Left ventricle myocardium inferior (tissue), 1 donor: ENCODE results near the gene MRGPRX2. TPM values are rescaled to one million over a fixed set of nuclear protein-coding genes. Genes with fewer than 3 reads are reported as not detected.

ENCODE experiments used
- DNase-seq: peaks from one replicate; pipeline ENCODE4 v3.0.0-alpha.2; 2020
- H3K27ac ChIP-seq: fragments of 200-600 bp; replicated peaks from 2 replicates; pipeline ENCODE4 v1.8.0; 2021
- H3K27me3 ChIP-seq: fragments of 200-600 bp; 2 replicates; pipeline ENCODE4 v1.8.0; 2021; ENCODE audit warnings: low read depth
- H3K36me3 ChIP-seq: fragments of 200-600 bp; 2 replicates; pipeline ENCODE4 v1.8.0; 2021
- H3K4me1 ChIP-seq: fragments of 200-600 bp; 2 replicates; pipeline ENCODE4 v1.8.0; 2021
- H3K4me3 ChIP-seq: fragments of 200-600 bp; 2 replicates; pipeline ENCODE4 v1.8.0; 2021; ENCODE audit warnings: mild to moderate bottlenecking, moderate library complexity
- H3K9me3 ChIP-seq: fragments of 200-600 bp; replicated peaks from 2 replicates; pipeline ENCODE4 v1.8.0; 2021
- CTCF ChIP-seq: fragments of 200-600 bp; IDR thresholded peaks from 2 replicates; pipeline ENCODE4 v1.8.0; 2021; ENCODE audit warnings: antibody characterized with exemption, mild to moderate bottlenecking, borderline replicate concordance
- intact Hi-C: fragments of 100-400 bp; cut with micrococcal nuclease; formaldehyde crosslinking; loops from one replicate; pipeline ENCODE4 v1.11.0; 2022
- total RNA-seq: library from RNA; stranded (reverse); fragmentation: NEBNext Ultra II Directional; extraction: Animal tissue kit (Norgen Biotek cat#: 25700); gene quantifications from one replicate; pipeline ENCODE4 v1.2.1, GENCODE V29; 2021
- donor health status: DM: no; HTN: yes; CAD: no; lungs with severe emphysema.

MRGPRX2 gene
- total RNA-seq, 1 donor from 2014 or later = not detected

GRCh38 chr11:19059833-19060232 lies 684 bp downstream of the MRGPRX2 start:
- Histone ChIP-seq H3K4me1 (no peaks in the 10 kb centered on the region), H3K36me3 (no peaks in the 10 kb centered on the region), H3K27ac (no peak overlapping the region), H3K9me3 (no peaks in the 10 kb centered on the region), H3K4me3 (no peak overlapping the region), H3K27me3 (peaks cover 16% of the 10 kb centered on the region)
- DNase-seq = no peak
- no peak for TF ChIP-seq CTCF
- intact Hi-C loops = no loop called here

GRCh38 chr11:19055905-19056304 lies 4.6 kb downstream of the MRGPRX2 start:
- H3K9me3 ChIP-seq = peaks cover 15% of the 10 kb centered on the region

GRCh38 chr11:19055016-19055415 lies 5.5 kb downstream of the MRGPRX2 start:
- DNase-seq = no peak
- Histone ChIP-seq H3K4me1 (no peaks in the 10 kb centered on the region), H3K9me3 (peaks cover 24% of the 10 kb centered on the region), H3K27ac (no peak overlapping the region), H3K27me3 (peaks cover 8% of the 10 kb centered on the region), H3K36me3 (no peaks in the 10 kb centered on the region), H3K4me3 (no peak overlapping the region)
- intact Hi-C loops = no loop called here
- TF ChIP-seq CTCF = no peak

More at GRCh38 chr11:19055905-19056304, 4.6 kb downstream of the MRGPRX2 start:
- intact Hi-C loops = no loop called here
- Histone ChIP-seq H3K27ac (no peak overlapping the region), H3K4me1 (no peaks in the 10 kb centered on the region), H3K36me3 (no peaks in the 10 kb centered on the region), H3K27me3 (peaks cover 13% of the 10 kb centered on the region), H3K4me3 (no peak overlapping the region)
- no peak for TF ChIP-seq CTCF
- no peak for DNase-seq

- H3K4me1 ChIP-seq = no peaks in the 10 kb centered on the region
- no peak overlapping the region for H3K27ac ChIP-seq
- no peak for DNase-seq
- H3K9me3 ChIP-seq = peaks cover 31% of the 10 kb centered on the region
- H3K4me3 ChIP-seq = no peak overlapping the region
- no peaks in the 10 kb centered on the region for H3K27me3 ChIP-seq
- TF ChIP-seq CTCF = no peak
- no peaks in the 10 kb centered on the region for H3K36me3 ChIP-seq
- intact Hi-C loops = no loop called here
Measured at GRCh38 chr11:19053909-19054308, 6.6 kb downstream of the MRGPRX2 start.

- H3K4me3 ChIP-seq = no peak overlapping the region
- H3K27ac ChIP-seq = no peak overlapping the region
- no peaks in the 10 kb centered on the region for H3K36me3 ChIP-seq
- no peaks in the 10 kb centered on the region for H3K27me3 ChIP-seq
- no peaks in the 10 kb centered on the region for H3K4me1 ChIP-seq
- no peak for DNase-seq
- peaks cover 31% of the 10 kb centered on the region for H3K9me3 ChIP-seq
- intact Hi-C loops = no loop called here
- no peak for TF ChIP-seq CTCF
Measured at GRCh38 chr11:19050281-19050680, 10.2 kb downstream of the MRGPRX2 start.

- Histone ChIP-seq H3K27me3 (no peaks in the 10 kb centered on the region), H3K36me3 (no peaks in the 10 kb centered on the region), H3K4me1 (no peaks in the 10 kb centered on the region), H3K27ac (no peak overlapping the region), H3K9me3 (peaks cover 35% of the 10 kb centered on the region), H3K4me3 (no peak overlapping the region)
- no peak for DNase-seq
- no peak for TF ChIP-seq CTCF
- intact Hi-C loops = no loop called here
Measured at GRCh38 chr11:19049351-19049750, 11.2 kb downstream of the MRGPRX2 start.
